Kidney epithelial cell (primary cell): ENCODE measurements around the gene DHX8. TPM values are rescaled to one million over a fixed set of nuclear protein-coding genes. Genes with fewer than 3 reads are reported as not detected.

Source experiments
- DNase-seq: peaks from one replicate; pipeline ENCODE4 v3.0.0-alpha.2; 2010; ENCODE audit warnings: low read depth
- H3K27me3 ChIP-seq: 2 replicates; pipeline ENCODE4 v1.6.0; 2011; ENCODE audit warnings: low read length; ENCODE audit not compliant: control insufficient read depth, insufficient read depth
- H3K36me3 ChIP-seq: 2 replicates; pipeline ENCODE4 v1.5.1; 2011; ENCODE audit warnings: low read length; ENCODE audit not compliant: control insufficient read depth, insufficient read depth
- H3K4me3 ChIP-seq: 2 replicates; pipeline ENCODE4 v1.5.1; 2011; ENCODE audit warnings: low read depth, mild to moderate bottlenecking, control low read depth, low read length
- CTCF ChIP-seq: IDR thresholded peaks from 2 replicates; pipeline ENCODE4 v1.5.1; 2011; ENCODE audit warnings: mild to moderate bottlenecking, moderate library complexity, low read length, control low read depth, inconsistent platforms; ENCODE audit not compliant: insufficient read depth, poor library complexity, severe bottlenecking
- total RNA-seq: library from RNA; depleted of rRNA; stranded (reverse); fragments of >200 nt; gene quantifications from 2 replicates; pipeline ENCODE4 v1.2.3, GENCODE V29; 2015

DHX8 gene
- total RNA-seq, 1 donor from 2014 or later = 29.9 TPM

GRCh38 chr17:43443381-43443780 lies 40.4 kb upstream of the DHX8 start:
- Histone ChIP-seq H3K27me3 (no peaks in the 10 kb centered on the region), H3K36me3 (no peaks in the 10 kb centered on the region), H3K4me3 (no peak overlapping the region)
- DNase-seq = no peak
- TF ChIP-seq CTCF = no peak

DNA sequence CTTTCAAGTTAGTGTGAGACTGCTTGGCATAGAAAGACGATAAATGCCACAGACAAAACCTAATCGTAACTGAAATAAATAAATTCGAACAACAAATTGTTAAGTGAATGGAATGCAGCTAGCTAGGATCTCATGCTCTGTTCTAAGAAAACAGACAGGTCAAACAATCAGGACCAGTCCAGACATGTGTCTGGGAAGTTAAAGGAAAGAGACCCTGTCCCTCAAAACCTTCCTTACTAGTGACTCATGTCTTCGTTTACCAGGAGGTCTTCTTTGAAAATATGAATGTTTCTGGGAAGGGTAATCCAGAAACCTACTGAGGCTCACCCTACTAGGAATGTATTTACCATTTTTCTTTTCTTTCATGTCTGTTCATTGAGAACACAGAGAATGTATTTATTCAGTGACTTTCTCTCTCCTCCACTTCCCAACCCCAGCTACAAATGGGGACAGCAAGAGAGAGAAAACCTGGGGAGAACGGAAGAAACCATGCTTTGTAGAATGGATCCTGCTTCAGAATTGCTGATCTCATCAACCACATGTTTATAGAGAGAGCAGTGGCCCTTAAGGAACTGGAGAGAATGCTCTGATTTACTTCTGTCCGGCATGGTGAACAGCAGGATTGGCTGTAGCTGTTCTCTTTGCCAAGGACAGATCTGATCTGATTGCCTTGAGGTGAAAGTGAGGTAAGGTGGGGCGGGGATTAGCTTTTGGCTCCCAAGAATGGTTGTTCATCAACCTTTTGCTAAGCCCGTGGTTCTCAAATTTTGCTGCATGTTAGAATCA lies 39.4 kb upstream of the DHX8 start:
- no peak overlapping the region for H3K4me3 ChIP-seq
- H3K27me3 ChIP-seq = no peaks in the 10 kb centered on the region
- DNase-seq = no peak
- no peaks in the 10 kb centered on the region for H3K36me3 ChIP-seq
- TF ChIP-seq CTCF = no peak

- H3K4me3 ChIP-seq = no peak overlapping the region
- no peaks in the 10 kb centered on the region for H3K27me3 ChIP-seq
- no peaks in the 10 kb centered on the region for H3K36me3 ChIP-seq
- no peak for TF ChIP-seq CTCF
- no peak for DNase-seq
Measured at GRCh38 chr17:43445009-43445589, 38.7 kb upstream of the DHX8 start.

DNA sequence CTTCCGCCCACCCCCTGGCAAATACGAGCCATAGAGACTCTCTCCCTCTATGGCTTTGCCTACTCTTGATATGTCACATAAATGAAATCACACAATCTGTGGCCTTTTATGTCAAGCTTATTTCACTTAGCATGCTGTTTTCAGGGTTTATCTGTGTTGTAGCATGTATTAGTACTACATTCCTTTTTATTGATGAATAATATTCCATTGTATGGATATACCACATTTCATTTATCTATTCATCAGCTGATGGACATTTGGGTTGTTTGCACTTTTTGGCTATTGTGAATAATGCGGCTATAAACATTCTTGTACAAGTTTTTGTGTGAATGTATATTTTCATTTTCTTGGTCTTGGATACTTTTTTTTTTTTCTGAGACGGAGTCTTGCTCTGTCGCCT lies 37.0 kb upstream of the DHX8 start:
- TF ChIP-seq CTCF = no peak

GRCh38 chr17:43448720-43449469 lies 34.9 kb upstream of the DHX8 start:
- H3K36me3 ChIP-seq = no peaks in the 10 kb centered on the region
- no peak for TF ChIP-seq CTCF
- DNase-seq = no peak

More for the DNA sequence above, 37.0 kb upstream of the DHX8 start:
- Histone ChIP-seq H3K4me3 (no peak overlapping the region), H3K36me3 (no peaks in the 10 kb centered on the region), H3K27me3 (no peaks in the 10 kb centered on the region)
- DNase-seq = no peak

More at GRCh38 chr17:43448720-43449469, 34.9 kb upstream of the DHX8 start:
- Histone ChIP-seq H3K27me3 (no peaks in the 10 kb centered on the region), H3K4me3 (no peak overlapping the region)
